ENCODE measurements around the gene ALAD.

- TF ChIP-seq REST (IDR thresholded peaks at IDR 0.05) (no peak), CTCF (IDR thresholded peaks at IDR 0.05; ENCODE audit: low read depth, low read length, missing input control) (no peak), FOXA2 (IDR thresholded peaks at IDR 0.05) (no peak), RAD21 (IDR thresholded peaks at IDR 0.05) (no peak), EGR1 (IDR thresholded peaks at IDR 0.05; ENCODE audit: low read depth in 2 of 2) (no peak), TAF1 (conservative IDR thresholded peaks at IDR 0.05) (no peak), GABPA (IDR thresholded peaks at IDR 0.05 in 1 of 2, conservative IDR thresholded peaks at IDR 0.05 in 1 of 2) (no peak), MAX (IDR thresholded peaks at IDR 0.05) (no peak), YY1 (IDR thresholded peaks at IDR 0.05) (no peak)
Measured at GRCh38 chr9:113417370-113417769, 16.3 kb upstream of the ALAD start.
